Stimulated activated CD4-positive, alpha-beta T cell treated with anti-CD3 and anti-CD28 coated beads, Interleukin-4, amount 100 ng/mL, for 24 hours (primary cell): ENCODE measurements around the gene FIG4.

Experiments
- DNase-seq: peaks from one replicate; pipeline ENCODE4 v3.0.0-alpha.2; 2020

The FIG4 gene

DNA sequence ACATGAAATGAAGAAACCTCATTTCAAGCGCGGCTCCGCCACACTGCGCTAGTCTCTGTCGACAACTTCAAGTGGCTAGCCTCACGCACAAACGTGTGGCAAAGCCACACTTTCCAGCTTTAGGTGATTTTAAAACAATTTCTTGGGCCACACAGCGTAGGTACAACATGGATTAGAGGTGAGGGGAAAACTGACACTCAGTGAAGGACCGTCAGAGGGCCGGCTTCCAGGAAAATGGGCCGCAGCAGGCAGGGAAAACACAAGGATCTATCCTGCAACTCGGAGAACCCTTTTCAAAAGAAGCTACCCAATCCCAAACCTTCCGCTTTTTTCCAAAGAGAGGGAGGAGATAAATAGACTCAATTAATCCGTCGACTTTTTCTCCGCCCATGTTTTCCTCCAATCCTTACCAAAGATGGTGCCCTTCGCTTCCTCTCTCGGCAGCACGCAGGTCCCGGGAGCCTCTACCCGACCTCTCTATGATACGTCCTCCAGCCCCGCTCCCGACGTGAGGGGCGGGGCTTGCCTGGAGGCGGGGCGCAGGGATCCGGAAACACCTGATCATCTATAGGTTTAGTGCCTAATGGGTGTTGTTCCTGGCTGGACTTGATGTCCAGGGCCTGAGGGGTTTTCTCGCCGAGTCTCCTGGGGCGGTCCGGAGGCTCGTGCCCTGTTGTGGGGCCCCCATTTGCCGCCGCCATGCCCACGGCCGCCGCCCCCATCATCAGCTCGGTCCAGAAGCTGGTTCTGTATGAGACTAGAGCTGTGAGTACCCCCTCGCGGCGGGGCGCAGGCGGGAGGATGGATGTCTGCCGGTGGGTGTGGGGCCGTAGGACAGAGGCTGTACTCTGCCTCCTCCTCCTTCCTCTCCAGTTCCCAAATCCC, at the start of gene FIG4, which contains the start of gene AK9:
Gene FIG4 (plus strand): TSS at position 560 of the 885 bp plus-strand sequence. CDS start 140 bp downstream, at position 700.
Gene AK9 (minus strand): TSS at position 466 of the 885 bp plus-strand sequence. CDS start 15,457 bp downstream, outside the sequence.
- DNase-seq: peak; percentile 92

- no peak for DNase-seq
These were observed 47.0 kb upstream of the FIG4 start for GRCh38 chr6:109644131-109644530.

GRCh38 chr6:109653264-109653663, 37.8 kb upstream of the FIG4 start:
- DNase-seq: no peak

DNA sequence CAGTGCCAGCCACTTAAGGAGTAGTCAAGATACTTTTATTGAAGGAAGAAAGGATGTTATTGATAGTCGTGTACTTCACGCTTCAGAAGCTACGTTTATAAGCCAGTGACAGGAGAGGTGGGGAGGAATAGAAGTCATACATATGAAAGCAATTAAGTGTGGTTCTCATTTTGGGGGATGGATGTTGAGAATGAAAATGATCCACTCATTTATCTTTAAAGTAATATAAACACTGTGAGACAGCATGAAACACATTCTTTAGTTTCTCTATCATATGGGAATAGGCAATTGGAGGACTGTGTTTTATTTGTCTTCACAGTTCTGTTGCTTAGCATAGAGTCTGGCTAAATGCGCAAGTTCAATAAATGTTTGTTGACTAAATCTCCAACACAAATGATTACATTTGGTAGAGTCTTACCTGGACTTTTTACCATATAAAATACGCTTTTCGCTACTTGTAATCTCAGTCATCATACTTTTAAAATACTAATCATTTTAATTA, 35.3 kb upstream of the FIG4 start:
- DNase-seq: no peak

GRCh38 chr6:109660526-109661320, 30.4 kb upstream of the FIG4 start:
- DNase-seq: no peak

- DNase-seq: no peak
These were observed 28.9 kb upstream of the FIG4 start for GRCh38 chr6:109662192-109662591.

GRCh38 chr6:109669811-109670210, 21.3 kb upstream of the FIG4 start:
- DNase-seq: no peak

GRCh38 chr6:109671733-109672132, 19.4 kb upstream of the FIG4 start:
- DNase-seq: no peak

- DNase-seq: no peak
These were observed 18.9 kb upstream of the FIG4 start for GRCh38 chr6:109672175-109672574.

DNA sequence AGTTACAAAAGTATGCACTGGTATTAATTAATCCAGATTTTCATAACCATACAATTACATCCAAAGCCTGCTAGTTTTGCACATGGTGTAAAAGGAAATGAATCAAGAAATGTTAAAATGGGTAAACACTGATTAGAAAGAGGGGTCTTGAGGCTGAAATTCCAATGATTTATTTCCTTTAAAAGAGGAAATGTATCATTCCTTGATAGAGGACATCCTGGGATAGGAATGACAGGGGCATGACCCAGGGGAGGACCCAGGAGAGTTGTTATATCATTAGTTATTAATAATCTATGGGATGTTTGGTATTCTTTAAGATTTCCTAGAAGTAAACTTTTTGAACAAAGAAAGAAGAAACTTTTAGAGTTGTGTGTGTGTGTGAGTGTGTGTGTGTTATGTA, 18.3 kb upstream of the FIG4 start:
- no peak for DNase-seq

DNA sequence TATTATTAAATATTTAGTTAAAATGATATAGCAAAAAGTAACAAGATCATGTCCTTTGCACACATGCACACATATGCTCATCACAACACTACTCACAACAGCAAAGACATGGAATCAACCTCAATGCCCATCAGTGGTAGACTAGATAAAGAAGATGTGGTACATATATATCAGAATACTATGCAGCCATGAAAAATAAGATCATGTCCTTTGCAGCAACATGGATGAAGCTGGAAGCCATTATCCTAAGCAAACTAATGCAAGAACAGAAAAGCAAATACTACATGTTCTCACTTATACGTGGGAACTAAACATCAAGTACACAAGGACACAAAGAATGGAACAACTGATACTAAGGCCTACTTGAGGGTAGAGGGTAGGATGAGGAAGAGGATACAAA, 14.4 kb upstream of the FIG4 start:
- DNase-seq: no peak

DNA sequence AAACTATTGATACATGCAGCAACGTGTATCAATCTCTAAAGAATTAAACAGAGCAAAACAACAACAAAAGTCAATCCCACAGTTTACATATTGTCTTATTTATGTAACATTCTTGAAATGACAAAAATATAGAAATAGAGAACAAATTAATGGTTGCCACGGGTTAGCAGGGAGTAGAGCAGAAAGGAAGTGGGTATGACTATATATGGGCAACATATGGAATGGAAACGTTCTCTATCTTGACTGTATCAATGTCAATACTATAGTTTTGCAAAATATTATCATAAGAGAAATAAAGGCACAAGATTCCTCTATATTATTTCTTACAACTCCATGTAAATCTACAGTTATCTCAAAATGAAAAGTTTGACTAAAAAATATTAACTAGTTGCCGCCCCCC, 12.9 kb upstream of the FIG4 start:
- no peak for DNase-seq

DNA sequence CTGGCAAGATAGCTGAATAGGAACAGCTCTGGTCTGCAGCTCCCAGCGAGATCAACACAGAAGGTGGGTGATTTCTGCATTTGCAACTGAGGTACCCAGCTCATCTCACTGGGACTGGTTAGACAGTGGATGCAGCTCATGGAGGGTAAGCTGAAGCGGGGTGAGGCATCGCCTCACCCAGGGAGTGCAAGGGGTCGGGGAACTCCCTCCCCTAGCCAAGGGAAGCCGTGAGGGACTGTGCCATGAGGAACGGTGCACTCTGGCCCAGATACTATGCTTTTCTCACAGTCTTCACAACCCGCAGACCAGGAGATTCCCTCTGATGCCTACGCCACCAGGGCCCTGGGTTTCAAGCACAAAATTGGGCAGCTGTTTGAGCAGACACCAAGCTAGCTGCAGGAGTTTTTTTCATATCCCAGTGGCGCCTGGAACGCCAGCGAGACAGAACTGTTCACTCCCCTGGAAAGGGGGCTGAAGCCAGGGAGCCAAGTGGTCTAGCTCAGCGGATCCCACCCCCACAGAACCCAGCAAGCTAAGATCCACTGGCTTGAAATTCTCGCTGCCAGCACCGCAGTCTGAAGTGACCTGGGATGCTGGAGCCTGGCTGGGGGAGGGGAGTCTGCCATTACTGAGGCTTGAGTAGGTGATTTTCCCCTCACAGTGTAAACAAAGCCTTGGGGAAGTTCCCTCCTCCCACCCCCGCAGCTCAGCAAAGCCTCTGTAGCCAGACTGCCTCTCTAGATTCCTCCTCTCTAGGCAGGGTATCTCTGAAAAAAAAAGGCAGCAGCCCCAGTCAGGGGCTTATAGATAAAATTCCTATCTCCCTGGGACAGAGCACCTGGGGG, 12.2 kb upstream of the FIG4 start:
- DNase-seq: peak; percentile 7

GRCh38 chr6:109686566-109687265, 4.4 kb upstream of the FIG4 start:
- DNase-seq: no peak

DNA sequence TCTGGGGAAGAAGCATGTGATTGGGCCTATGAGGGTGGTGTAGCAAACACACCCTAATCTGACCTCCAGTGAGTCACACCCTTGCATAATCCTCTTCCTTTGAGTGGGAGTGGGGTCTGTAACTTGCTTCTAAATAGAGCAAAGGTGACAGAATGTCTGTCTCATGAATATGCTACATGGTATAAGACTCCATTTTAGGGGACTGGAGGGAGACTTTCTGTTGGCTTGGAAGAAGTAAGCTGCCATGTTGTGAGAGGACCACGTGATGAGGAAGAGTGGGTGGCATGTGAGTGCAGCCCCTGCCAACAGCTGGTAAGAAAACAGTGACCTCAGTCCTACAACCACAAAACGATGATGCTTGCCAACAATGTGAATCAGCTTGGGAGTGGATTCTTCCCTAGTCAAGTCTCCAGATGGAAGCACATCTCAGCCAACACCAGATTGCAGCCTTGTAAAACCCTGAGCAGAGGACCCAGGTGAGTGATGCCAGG, 3.8 kb upstream of the FIG4 start:
- peak; percentile 9 for DNase-seq

- peak; percentile 68 for DNase-seq
These were observed 741 bp upstream of the FIG4 start for GRCh38 chr6:109690373-109690736.

GRCh38 chr6:109693111-109693510, 2.0 kb downstream of the FIG4 start:
- no peak for DNase-seq

DNA sequence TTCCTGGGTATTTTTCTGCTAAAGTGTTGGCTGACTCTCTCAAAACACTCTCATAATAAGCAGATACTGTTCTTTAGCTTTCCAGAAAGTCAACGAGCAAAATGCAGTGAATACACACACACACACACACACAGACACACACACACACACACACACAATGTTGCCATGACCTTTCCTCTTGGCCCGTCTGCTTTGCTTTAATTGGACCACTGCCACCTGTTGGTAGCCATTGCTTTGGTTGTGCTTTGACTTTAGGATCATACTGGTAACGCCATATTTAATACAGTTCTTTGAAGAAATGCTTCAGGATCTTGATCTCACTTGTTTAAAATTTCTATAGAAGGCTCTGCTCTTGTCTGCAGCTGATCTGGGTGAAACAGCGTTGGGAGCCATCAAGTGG, 4.4 kb downstream of the FIG4 start:
- no peak for DNase-seq

DNA sequence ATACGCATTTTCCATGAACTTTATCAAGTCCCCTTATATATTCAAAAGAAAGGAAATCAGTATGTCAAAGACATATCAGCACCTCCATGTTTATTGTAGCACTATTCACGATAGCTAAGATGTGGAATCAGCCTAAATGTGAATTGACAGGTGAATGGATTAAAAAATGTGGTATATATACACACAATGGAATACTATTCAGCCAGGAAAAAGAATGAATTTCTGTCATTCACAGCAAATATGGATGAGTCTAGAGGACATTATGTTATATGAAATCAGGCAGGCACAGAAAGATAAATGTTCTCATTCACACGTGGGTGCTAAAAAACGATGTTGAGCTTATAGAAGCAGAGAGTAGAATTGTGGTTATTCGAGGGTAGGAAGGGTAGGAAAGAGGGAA, 5.3 kb downstream of the FIG4 start:
- DNase-seq: no peak

GRCh38 chr6:109701221-109701620, 10.1 kb downstream of the FIG4 start:
- no peak for DNase-seq

GRCh38 chr6:109701774-109702173, 10.7 kb downstream of the FIG4 start:
- no peak for DNase-seq

GRCh38 chr6:109702791-109703190, 11.7 kb downstream of the FIG4 start:
- no peak for DNase-seq
